Measurements from ENCODE around the gene CPLX1.
"Not testable (repeated sequence)": the region's sequence is repeated elsewhere in the genome, so short reads cannot be mapped to it uniquely, and the experiment has no call there.

Gene CPLX1

GRCh38 chr4:749698-750666 lies 75.9 kb downstream of the CPLX1 start:
- peak; percentile 50 for DNase-seq (ENCODE audit: low read depth)
- H3K4me3 ChIP-seq (ENCODE audit: low read depth, low read length) = no peak overlapping the region

DNA sequence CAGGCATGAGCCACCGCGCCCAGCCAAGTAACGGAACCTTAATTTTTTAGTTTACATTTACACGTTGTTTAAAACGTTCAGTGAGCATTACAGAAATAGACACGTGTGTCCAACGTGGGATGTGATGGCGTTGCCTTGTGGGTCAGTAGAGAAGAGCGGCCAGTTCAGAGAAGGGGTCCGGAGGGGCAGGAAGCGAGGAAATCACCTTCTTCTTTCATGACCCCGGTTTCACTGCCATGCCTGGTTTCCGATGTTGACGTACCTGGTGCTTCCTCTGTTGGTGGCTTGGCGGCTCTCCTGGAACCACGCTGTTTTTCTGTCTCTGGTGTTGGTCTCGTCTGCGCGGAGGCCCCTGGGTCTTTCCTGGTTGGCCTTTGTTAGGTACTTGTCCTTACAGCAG lies 77.5 kb downstream of the CPLX1 start:
- DNase-seq (ENCODE audit: low read depth) = no peak
- no peak overlapping the region for H3K4me3 ChIP-seq (ENCODE audit: low read depth, low read length)

- DNase-seq (ENCODE audit: low read depth) = no peak
- no peak overlapping the region for H3K4me3 ChIP-seq (ENCODE audit: low read depth, low read length)
These were observed 78.3 kb downstream of the CPLX1 start for GRCh38 chr4:747546-748170.

- no peak for DNase-seq (ENCODE audit: low read depth)
- H3K4me3 ChIP-seq (ENCODE audit: low read depth, low read length) = no peak overlapping the region
These were observed 81.6 kb downstream of the CPLX1 start for GRCh38 chr4:744212-744841.

- no peak overlapping the region for H3K4me3 ChIP-seq (ENCODE audit: low read depth, low read length)
- DNase-seq (ENCODE audit: low read depth) = no peak
These were observed 82.3 kb downstream of the CPLX1 start for GRCh38 chr4:743463-744211.

DNA sequence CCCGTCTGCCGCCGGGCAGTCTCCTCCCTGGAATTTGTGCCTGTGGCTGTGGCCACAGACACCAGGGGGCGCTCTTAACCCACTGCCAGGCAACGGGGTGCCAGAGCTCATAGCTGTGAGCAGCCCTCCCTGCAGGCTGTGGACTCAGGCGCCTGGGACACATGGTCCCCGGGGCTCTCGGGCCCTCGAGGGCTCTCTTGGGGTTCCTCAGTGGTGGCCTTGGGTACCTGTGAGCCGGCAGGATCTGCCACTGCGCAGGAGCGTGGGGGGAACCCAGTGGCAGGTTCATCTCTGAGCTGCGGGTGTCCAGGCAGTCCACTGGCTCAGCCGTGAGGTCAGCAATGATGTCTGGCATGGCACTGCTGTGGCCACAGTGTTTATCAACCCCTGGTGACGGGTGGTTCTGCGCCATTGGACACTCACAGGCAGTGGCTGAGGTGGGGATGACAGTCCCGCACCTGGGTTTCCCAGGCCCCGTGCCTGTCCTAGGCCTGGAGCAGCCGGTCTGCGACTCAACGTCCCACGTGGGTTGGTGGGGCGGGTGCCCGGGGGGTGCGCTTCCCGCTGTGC lies 83.1 kb downstream of the CPLX1 start:
- DNase-seq (ENCODE audit: low read depth) = no peak
- no peak overlapping the region for H3K4me3 ChIP-seq (ENCODE audit: low read depth, low read length)

DNA sequence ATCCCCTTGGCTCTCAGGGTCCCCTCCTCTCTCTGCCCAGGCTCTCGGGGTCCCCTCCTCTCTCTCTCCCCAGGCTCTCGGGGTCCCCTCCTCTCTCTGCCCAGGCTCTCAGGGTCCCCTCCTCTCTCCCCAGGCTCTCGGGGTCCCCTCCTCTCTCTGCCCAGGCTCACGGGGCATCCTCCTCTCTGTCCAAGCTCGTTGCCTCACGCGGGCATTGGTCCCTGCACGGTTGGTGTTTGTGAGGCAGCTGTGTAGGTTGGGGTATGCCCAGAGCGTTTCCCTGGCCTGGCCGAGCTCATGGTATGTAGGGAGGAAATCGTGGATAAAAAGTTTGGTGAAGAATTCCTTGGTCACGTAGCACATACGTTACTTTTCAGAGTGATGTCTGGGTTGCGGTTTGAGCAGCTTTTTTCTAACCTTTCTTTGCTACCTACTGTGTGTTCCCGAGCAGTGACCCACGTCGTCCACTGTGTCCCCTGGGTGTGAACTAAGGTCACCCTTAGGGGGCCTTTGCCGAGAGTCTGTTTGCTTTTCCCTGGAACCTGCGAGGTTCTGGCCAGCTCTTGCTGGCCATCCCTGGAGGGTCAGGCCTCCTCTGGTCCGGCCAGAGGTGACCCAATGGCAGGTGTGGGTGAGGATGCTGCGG lies 83.7 kb downstream of the CPLX1 start:
- no peak overlapping the region for H3K4me3 ChIP-seq (ENCODE audit: low read depth, low read length)
- no peak for DNase-seq (ENCODE audit: low read depth)

DNA sequence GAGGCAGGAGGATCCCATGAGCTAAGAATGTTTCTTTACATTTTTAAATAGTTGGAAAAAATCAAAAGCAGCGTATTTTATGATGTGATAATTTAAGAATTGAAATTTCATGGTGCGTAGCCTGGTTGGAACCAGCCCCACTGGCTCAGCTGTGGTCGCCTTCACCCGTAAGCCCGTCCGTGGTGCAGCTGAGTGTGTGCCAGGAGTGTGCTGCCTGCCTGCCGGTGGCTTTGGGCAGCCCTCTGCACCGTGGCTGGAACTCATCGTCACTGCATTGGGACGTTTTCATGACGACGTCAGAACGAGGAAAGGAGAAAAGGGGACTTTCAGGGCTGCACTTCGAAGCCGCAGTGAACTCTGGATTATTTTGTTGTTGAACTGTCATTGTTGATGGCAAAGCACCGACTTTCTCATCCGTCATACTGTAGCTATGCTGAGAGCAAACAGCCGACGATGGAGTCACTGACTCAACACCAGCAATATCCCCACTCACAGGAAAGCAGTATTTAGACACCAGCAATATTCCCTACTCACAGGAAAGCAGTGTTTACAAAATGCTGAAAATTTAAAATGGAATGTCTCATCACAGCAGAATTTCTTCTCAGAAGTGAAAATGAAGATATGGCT lies 85.2 kb downstream of the CPLX1 start:
- DNase-seq (ENCODE audit: low read depth) = no peak
- no peak overlapping the region for H3K4me3 ChIP-seq (ENCODE audit: low read depth, low read length)

DNA sequence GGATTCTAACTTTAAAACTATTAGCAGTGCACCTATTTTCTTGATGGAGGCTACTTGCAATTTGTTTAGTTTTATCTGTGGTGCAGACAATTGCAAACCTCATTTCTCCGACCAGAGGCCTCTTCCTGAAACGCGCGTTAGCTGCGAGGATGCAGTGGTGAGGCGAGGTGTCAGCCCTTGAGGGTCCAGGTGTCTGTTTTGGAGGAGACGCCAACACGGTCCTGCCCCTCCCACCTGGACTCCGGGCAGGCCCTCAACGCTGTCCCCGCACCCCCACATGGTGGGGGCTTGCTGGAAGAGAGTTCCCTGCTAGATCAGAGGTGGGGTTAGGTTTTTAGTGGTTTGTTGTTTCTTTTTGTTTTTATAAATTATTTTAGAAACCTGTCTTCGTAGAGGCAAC lies 85.9 kb downstream of the CPLX1 start:
- no peak for DNase-seq (ENCODE audit: low read depth)
- no peak overlapping the region for H3K4me3 ChIP-seq (ENCODE audit: low read depth, low read length)

- H3K4me3 ChIP-seq (ENCODE audit: low read depth, low read length) = no peak overlapping the region
These were observed 86.4 kb downstream of the CPLX1 start for GRCh38 chr4:739569-739968.

DNA sequence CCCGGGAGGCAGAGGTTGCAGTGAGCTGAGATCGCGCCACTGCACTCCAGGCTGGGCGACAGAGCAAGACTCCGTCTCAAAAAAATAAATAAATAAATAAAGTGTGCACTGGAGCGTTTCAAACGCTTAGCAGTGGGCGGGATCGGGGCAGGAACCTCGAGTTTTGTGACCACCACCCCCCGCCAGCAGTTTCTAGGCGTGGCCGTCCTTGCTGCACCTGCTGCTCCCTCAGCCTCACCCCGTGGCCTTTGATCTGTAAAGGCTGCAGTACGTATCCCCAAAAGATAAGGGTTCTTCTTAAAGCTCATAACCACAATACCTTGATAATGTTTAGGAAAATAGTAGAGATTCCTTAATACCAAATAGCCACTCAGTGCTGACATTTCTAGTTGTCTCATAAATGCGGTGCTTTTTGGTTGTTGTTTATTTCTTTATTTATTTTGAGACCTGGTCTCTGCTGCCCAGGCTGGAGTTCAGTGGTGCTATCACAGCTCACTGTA lies 87.1 kb downstream of the CPLX1 start:
- no peak for DNase-seq (ENCODE audit: low read depth)

More at GRCh38 chr4:739569-739968, 86.4 kb downstream of the CPLX1 start:
- no peak for DNase-seq (ENCODE audit: low read depth)

GRCh38 chr4:736561-736960 lies 89.4 kb downstream of the CPLX1 start:
- not testable (repeated sequence) for DNase-seq (ENCODE audit: low read depth); H3K4me3 ChIP-seq (ENCODE audit: low read depth, low read length)

More for the DNA sequence above, 87.1 kb downstream of the CPLX1 start:
- no peak overlapping the region for H3K4me3 ChIP-seq (ENCODE audit: low read depth, low read length)

DNA sequence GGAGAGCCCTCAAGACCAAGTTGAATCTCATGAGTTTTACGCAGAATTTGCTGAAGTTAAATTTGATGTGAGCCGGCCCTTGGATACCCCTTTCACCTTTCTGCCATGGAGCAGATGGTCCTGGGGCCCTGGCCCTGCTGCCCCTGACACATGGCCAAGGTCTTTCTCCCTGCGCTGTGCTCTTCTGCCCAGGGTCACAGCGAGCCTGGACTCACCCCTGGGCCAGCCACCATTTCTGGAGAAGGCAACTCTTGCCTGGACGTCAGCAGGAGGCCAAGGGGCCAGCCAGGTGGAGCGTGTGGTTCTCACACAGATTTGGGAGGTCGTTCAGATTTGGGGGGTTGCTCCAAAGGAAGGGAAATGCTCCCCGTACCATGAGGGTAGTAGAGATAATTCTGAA lies 90.3 kb downstream of the CPLX1 start:
- DNase-seq (ENCODE audit: low read depth) = no peak
- no peak overlapping the region for H3K4me3 ChIP-seq (ENCODE audit: low read depth, low read length)
